Measurements from ENCODE around the gene RNF227.

Gene RNF227

DNA sequence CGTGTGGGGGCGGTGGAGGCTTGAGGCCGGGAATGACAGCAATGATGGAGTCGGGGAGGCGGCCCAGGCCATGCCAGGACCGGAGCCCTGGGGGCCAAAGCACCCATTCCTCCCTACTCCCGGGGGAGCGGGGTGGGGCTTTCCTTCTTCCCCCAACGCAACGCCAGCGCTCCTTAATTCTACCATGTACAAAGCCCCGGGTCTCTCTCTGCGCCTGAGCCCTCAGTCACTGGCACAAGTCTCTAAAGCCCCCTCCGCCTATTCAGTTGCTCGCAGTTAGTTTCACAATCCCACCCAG lies 245 bp upstream of the RNF227 start:
- TF ChIP-seq, protein P1, sequence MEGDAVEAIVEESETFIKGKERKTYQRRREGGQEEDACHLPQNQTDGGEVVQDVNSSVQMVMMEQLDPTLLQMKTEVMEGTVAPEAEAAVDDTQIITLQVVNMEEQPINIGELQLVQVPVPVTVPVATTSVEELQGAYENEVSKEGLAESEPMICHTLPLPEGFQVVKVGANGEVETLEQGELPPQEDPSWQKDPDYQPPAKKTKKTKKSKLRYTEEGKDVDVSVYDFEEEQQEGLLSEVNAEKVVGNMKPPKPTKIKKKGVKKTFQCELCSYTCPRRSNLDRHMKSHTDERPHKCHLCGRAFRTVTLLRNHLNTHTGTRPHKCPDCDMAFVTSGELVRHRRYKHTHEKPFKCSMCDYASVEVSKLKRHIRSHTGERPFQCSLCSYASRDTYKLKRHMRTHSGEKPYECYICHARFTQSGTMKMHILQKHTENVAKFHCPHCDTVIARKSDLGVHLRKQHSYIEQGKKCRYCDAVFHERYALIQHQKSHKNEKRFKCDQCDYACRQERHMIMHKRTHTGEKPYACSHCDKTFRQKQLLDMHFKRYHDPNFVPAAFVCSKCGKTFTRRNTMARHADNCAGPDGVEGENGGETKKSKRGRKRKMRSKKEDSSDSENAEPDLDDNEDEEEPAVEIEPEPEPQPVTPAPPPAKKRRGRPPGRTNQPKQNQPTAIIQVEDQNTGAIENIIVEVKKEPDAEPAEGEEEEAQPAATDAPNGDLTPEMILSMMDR (IDR thresholded peaks at IDR 0.05; ENCODE audit: insufficient read depth, low read depth, low read length, missing control alignments) = no peak
- H3K4me3 ChIP-seq (ENCODE audit: low read length) = peak overlapping the region; percentile 55
- no peak for DNase-seq (ENCODE audit: low read depth)

DNA sequence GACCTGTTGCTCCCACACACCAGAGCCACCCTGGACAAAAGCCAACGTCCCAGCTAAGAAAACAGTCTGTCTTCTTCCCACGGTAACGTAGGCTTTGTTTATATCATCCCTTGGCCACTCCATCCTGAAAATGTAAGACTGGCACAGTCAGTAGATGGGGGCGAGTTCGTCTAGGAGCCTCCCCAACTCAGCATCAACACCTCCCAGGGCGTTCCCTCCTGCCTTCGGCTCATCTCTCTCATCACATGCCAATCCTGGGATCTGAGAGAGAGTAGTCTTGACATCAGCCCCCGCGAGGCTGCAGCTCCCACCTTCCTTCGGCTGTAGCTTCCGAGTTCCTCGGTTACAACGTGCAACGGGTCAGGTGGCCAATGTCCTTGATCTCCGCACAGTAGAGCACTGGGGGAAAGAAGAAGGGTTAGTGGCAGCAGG lies 894 bp downstream of the RNF227 start:
- TF ChIP-seq, protein P1 (IDR thresholded peaks at IDR 0.05; ENCODE audit: insufficient read depth, low read depth, low read length, missing control alignments) = no peak
- DNase-seq (ENCODE audit: low read depth) = peak; percentile 48
- peak overlapping the region; percentile 77 for H3K4me3 ChIP-seq (ENCODE audit: low read length)

DNA sequence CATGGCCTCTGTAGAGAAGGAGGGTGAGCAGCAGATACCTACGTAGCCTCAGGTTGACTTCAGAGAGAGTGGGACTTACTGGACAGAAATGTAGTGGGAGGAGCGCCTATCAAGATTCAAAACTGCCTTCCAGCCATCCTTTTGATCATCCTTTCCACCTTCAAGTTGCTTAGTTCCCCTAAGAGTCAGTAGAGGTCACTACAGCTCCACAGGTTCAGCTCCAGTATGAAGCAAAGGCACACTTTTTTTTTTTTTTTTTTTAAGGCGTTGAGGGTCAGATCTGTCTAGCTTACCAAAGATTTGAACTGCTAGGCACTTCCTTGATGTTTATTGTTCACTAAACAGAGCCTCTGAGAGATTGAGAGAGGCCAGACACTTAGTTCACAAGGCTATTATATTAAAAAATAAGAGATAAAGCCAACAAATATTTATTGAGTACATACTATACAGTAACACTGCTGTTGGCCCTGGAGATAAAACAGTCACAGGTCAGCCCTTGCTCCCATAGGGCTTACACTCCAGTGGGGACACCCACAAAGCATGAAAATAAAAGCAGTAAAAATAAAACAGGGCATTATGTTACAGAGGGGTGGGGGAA lies 3.1 kb downstream of the RNF227 start:
- TF ChIP-seq, protein P1 (IDR thresholded peaks at IDR 0.05; ENCODE audit: insufficient read depth, low read depth, low read length, missing control alignments) = peak; percentile 80
- no peak overlapping the region for H3K4me3 ChIP-seq (ENCODE audit: low read length)
- peak; percentile 86 for DNase-seq (ENCODE audit: low read depth)

GRCh38 chr17:7911116-7911515 lies 5.0 kb downstream of the RNF227 start:
- no peak for DNase-seq (ENCODE audit: low read depth)
- H3K4me3 ChIP-seq (ENCODE audit: low read length) = no peak overlapping the region
- TF ChIP-seq, protein P1 (IDR thresholded peaks at IDR 0.05; ENCODE audit: insufficient read depth, low read depth, low read length, missing control alignments) = no peak

DNA sequence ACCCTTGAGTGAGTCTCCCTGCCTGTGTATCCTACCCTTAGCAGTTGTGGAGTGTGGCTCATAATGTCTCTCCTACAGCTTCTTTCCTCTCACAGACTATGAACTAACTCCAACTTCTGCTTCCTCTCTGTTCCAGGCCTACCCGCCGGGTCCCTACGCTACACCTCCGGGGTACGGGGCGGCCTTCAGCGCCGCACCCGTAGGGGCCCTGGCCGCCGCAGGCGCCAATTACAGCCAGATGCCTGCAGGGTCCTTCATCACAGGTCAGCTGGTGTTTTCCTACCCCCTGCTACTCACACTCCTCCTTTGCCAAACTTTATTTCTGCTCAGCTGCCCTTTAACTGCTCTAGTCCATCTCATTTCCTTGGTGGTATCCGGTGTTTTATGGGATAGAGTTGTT lies 5.4 kb downstream of the RNF227 start:
- DNase-seq (ENCODE audit: low read depth) = no peak
- TF ChIP-seq, protein P1 (IDR thresholded peaks at IDR 0.05; ENCODE audit: insufficient read depth, low read depth, low read length, missing control alignments) = no peak

DNA sequence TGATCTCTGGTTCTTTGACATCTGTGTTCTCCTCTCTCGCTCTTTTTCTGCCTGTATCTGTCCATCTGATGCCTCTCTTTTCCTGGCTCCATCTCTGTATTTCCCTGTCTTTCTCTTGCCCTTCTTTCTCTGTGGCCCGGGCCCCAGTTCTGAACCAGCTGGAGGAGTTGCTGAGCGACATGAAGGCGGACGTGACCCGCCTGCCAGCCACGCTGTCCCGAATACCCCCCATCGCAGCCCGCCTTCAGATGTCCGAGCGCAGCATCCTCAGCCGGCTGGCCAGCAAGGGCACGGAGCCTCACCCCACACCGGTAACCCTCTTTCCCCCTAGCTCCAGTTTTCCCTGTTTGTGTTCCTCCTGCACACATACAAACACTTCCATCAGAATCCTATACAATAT lies 5.8 kb downstream of the RNF227 start:
- TF ChIP-seq, protein P1 (IDR thresholded peaks at IDR 0.05; ENCODE audit: insufficient read depth, low read depth, low read length, missing control alignments) = no peak
- H3K4me3 ChIP-seq (ENCODE audit: low read length) = no peak overlapping the region
- DNase-seq (ENCODE audit: low read depth) = no peak

More for the DNA sequence above, 5.4 kb downstream of the RNF227 start:
- H3K4me3 ChIP-seq (ENCODE audit: low read length) = no peak overlapping the region

- H3K4me3 ChIP-seq (ENCODE audit: low read length) = no peak overlapping the region
- TF ChIP-seq, protein P1 (IDR thresholded peaks at IDR 0.05; ENCODE audit: insufficient read depth, low read depth, low read length, missing control alignments) = no peak
- no peak for DNase-seq (ENCODE audit: low read depth)
Observed at GRCh38 chr17:7909089-7909488, 7.0 kb downstream of the RNF227 start.
